ENCODE results near the gene HVCN1. TPM values are rescaled to one million over a fixed set of nuclear protein-coding genes. Genes with fewer than 3 reads are reported as not detected.
"Not testable (repeated sequence)": the region's sequence is repeated elsewhere in the genome, so short reads cannot be mapped to it uniquely, and the experiment has no call there.

HVCN1 gene
- total RNA-seq, 2 donors from 2014 or later: 3.6 to 8.5 TPM

DNA sequence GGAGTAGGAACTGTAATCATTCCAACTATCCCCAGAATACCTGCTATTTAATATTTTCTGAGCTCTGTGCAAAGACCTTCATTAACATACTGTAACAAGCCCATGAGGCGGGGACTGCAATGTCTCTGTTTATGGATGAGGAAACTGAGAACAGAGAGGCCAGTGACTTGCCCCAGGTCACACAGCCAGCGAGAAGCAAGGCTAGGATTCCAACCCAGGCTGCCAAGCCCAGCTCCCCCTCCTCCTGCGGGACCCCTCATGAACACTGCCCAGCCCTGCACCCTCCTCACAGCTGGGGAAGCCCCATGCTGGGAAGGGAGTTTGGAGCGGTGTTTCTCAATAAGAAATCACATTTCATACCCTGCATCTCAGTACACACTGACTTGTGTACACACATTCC, 10.9 kb downstream of the HVCN1 start:
- intact Hi-C loops (cut with DNase I): no loop called here

DNA sequence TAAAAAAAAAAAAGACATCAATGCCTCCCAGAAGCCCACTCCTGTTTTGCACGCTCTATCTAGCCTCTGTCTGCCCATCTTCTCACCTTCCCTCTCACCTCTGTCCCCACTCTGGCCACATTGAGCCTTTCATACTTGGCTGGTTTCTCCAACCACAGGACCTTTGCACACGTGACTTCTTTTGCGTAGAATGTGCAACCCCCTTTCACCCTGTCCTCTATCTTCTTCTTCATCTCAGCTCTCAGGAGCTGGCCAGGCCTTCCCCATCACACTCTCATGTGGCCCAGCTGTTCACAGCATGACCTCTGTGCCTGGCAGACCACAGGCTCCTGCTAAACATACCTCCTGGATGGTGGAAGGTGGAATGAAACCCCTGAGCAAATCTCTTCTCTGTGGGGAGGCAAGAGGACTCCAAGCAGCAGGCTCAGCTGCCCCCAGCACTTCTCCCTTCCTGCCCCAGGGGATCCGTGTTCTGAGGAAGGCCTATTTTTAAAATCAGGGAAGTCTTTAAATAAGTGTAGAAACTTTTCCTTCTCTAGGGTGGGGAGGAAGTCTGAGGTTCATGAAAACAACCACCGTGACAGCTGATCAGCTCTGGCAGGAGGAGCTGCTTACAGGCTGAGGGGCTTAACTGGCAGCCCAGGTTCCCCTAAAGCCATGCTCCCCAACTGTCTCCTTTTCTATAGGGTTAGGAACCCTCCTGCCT, 11.6 kb downstream of the HVCN1 start:
- intact Hi-C loops (cut with DNase I): no loop called here
- no peak for DNase-seq (ENCODE audit: low spot score)

More for the DNA sequence above, 10.9 kb downstream of the HVCN1 start:
- DNase-seq (ENCODE audit: low spot score): no peak

DNA sequence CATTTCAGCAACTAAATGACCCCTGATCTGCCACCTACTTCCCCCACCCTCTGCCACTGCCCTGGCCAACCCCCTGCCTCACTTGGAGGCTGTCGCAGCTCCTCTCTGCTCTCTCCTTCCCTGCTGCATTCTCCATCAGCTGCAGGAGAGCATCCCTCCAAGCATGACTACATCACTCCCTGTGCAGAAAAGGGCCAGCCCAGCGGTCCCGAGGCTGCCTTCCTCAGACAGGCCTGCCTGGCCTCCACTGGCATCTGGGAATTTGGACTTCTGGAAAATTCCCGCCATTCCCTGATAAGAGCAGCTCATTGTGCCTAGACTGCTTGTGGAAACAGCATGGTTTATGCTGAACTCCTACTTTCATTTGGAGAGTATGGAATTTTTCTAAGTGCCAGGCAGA, 12.7 kb downstream of the HVCN1 start:
- no peak for DNase-seq (ENCODE audit: low spot score)
- intact Hi-C loops (cut with DNase I): no loop called here

DNA sequence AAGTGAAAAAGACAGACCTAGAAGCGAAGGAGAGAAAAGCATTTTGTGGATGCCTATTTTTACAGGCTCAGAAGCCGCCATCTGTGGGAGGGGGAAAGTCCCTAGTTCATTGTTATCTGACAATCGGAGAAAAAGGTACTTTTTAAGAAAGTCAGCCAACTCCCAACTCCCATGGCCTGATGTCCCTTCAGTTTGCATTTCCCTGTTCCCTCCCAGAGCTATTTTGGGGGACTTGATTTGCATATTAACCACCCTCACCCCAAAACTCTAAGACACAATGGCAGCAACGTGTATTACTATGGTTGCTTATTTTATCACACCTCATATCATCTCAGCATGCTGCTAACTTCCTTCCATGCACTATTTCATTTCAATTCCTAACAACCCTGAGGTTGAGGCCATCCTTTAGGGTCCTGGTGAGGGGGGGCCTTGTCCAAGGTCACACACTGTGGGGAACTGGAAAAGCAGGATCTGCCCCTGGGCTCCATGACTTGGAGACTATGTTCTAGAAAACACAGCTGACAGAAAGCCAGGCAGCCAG, 18.7 kb downstream of the HVCN1 start:
- intact Hi-C loops (cut with DNase I): no loop called here
- no peak for DNase-seq (ENCODE audit: low spot score)

DNA sequence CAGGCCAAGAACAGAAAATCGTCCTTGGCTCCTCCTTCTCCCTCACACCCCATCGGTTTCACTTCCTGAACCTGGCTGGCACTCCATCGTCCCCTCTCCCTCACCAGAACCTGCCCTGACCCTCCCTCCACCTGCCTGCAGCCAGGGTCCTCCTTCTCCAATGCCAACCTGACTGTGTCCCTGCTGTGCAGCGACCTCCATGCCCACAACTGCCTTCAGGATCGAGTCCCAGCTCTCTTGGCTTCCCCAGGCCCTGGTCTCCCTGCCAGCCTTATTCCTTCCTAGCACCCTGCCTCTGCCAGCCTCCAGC, 19.8 kb downstream of the HVCN1 start:
- intact Hi-C loops (cut with DNase I): no loop called here

DNA sequence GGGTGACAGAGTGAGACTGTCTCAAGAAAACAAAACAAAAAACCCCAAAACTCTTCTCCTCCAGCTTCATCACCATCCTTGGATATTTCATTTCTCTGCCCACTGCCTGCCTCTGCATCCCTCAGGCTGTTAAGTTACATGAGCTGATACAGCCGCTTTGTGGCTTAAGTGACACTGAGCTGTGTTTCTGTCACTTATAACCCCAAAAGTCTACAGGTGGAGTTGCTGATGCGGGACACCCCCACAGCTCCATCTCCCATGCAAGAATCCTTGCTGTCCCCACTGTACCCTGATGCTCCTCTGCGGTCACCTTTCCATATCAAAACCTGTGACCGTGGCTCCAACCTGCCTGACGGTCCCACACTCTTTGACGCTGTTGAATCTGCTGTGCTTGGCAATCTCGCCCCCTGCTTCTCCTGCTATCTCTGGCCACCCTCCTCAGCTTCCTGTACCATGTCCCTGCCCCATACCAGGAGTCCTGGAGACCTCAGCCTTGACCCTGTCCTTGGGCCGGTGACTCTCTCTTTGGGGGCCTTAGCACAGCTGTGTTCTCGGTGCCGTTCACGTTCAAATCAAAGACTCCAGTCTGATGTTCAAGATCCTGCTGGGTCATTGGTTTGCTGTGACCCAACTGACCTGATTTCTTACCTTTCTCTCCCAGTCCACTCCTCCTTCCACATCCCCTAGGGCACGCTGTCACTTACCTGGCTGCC, 20.3 kb downstream of the HVCN1 start:
- intact Hi-C loops (cut with DNase I): no loop called here
- no peak for DNase-seq (ENCODE audit: low spot score)

More for the DNA sequence above, 19.8 kb downstream of the HVCN1 start:
- DNase-seq (ENCODE audit: low spot score): no peak

DNA sequence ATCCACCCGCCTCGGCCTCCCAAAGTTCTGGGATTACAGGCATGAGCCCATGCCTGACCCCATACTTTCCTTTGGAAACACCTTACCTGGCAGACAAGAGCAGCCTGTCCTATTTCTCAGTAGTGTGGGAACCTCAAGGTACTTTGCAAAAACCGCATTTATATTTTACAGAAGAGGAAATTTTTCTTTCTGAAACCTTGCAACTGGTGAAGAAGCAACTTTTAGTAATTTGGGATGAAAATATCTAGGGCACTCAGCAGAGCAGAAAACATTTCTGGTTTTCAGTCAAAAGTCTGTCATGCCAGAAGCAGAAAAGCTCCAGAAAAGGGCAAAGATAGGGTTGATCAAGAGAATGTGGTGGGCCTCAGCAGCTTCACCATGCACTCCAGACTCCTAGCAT, 21.2 kb downstream of the HVCN1 start:
- no peak for DNase-seq (ENCODE audit: low spot score)
- intact Hi-C loops (cut with DNase I): no loop called here

DNA sequence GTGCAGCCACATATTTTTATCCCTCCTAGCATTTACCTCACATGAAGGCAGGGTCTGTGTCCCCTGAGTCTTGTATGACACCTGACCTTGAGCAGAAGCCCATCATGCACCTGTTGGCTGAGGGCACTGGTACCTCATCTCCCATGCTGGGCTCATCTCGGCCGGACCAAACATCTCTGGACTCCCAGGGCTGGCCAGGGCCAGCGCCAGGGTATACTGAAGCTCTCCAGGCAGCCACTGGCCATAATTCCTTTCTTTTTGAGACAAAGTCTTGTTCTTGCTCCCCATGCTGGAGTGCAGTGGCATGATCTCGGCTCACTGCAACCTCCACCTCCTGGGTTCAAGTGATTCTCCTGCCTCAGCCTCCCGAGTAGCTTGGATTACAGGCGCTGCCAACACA, 22.0 kb downstream of the HVCN1 start:
- no peak for DNase-seq (ENCODE audit: low spot score)
- intact Hi-C loops (cut with DNase I): no loop called here

DNA sequence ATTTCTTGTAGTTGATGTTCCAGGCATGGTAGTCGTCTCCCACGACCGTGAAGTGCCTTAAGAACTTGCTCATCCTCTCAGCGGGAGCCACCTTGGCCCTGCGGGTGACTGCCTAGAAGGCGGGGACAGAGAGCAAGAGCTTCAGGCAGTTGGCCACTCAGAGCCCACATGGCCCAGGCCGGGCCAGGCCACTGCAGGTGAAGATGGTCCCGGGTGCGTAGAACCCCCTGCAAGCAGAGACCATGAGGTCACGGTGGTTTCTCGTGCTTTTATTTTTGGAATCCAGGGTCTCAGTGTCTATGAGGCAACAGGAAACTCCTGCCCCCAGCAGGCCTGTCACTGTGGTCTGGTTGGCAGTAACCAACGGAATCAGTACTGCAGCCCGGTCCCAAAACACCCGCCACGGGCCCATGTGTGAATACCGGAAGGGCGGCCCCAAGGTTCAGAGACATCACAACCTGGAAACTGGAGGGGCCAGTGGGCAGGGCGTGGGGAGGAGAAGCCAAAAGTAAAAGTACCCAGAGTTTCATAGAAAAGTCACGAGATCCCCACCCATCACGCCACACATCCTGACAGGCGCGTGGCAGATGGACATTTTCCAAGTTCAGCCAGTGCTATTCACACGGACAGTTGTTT, 27.5 kb downstream of the HVCN1 start:
- intact Hi-C loops (cut with DNase I): no loop called here
- DNase-seq (ENCODE audit: low spot score): no peak

DNA sequence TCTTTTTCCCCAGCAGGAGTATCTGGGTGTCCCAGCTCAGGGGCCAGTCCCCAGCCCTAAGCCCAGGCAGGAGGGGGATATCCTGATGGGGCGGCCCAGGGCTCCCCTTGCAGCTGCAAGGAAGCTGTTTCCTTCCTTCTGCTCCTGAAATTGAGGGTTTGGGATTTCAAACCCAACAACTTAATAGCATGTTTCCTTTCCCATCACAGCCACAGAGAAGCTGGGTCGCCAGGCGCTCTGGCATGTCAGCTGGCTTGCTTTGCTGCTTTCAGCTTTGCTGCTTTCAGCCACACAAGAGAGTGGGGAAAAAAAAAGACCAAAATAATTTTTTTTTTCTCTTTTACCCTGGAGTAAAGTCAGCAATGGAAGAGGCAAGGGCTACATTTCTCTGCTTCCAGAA, 30.0 kb downstream of the HVCN1 start:
- no peak for DNase-seq (ENCODE audit: low spot score)
- intact Hi-C loops (cut with DNase I): no loop called here

DNA sequence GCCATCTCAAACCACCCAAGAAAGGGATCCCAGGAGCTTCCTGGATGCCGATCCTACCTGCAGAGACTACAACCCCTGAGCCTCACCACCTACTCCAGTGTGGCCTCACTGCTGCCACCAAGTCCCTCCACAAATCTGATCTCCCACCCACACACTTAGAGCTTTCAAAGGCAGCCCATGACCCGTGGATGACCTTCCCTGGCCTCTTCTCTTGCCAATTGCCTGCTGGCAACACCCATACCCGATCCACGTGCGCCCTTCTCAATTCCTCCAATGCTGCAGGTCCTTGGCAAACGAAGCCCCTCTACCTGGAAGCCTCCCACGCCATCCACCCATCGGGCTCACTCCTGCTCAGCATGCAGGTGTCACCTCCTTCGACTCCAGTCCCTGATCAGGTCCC, 30.7 kb downstream of the HVCN1 start:
- intact Hi-C loops (cut with DNase I): no loop called here
- no peak for DNase-seq (ENCODE audit: low spot score)

DNA sequence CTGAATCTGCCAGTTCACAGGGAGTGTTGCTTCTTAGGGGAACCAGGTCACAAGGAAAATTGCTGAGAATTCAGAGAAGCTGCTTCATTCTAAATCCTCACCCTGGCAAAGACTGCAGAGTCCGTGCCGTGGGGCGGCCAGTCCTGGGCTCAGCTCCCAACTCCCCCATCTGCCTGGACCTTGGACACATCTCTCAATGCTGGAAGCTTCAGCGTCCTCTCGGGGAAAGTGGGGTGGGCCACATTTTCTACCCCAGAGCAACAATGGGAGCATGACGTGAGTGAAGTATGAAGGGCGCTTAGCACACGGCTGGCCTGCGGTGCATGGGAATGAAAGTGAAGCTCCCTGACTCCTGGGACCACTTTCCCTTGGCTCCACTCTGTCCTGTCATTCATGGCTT, 31.2 kb downstream of the HVCN1 start:
- DNase-seq (ENCODE audit: low spot score): no peak
- intact Hi-C loops (cut with DNase I): no loop called here

DNA sequence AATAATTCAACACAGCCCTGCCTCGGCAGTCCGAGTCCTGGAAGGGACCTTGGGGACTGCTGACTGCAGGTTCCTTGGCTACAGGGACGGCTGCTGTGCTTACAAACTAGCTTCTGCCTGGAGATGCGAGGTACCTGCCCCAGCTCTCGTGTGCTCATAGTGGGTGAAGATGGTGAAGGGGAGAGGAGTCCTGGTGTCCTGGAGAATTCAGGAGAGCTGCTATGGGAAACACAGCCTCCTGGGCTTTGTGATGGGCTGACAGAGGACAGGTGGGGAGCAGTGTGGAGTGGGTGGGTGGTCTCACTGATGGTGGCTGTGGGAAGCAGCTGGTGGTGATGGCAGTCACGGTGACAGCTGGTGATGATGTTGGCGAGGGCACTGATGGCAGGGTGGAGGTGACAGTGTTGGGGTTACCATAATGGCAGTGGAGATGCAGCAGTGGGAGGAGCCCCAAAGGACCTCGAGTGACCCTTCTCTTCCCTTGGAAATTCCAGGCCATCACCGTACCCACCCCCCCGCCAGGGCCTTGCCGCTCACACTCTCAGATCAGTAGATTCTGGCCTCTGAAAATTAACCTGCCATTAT, 32.8 kb downstream of the HVCN1 start:
- intact Hi-C loops (cut with DNase I): no loop called here
- no peak for DNase-seq (ENCODE audit: low spot score)

DNA sequence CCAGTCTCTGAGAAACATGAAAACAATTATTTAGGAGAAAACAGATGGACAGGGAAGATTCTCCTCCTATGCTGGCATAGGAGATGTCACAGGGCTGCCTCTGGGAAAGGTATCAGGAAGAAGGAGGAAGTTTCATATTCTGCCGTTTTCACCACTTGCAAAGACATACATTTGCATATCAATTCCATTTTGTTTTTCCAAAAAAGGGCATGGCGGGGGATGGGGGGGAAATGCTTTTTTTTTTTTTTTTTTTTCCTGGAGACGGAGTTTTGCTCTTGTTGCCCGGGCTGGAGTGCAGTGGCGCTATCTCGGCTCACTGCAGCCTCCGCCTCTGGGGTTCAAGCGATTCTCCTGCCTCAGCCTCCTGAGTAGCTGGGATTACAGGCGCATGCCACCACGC, 34.7 kb downstream of the HVCN1 start:
- DNase-seq (ENCODE audit: low spot score); intact Hi-C loops (cut with DNase I): not testable (repeated sequence)

DNA sequence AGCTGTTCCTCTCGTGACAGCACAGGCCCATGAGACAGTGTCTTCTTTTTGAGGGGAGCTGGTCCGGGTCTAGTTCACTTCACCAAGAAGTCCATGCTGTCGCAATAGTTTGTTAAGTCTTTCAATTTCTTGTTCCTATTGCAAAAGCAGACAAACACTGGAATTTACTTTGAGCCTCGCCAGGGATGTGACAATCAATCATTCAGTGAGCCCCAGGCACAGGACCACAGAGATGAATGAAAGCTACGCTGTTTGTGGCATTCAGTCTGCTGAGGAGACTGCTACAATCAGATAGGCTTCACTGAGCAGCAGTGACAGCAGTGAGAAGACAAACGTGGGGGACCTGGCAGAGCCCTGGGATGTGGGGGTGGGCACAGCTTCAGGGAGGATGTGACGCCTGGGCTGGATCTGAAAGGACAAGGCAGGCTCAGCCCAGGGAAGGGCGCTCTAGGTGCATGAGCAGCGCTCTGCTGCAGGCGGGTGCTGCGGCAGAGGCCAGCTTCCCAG, 39.5 kb downstream of the HVCN1 start:
- intact Hi-C loops (cut with DNase I): no loop called here
- no peak for DNase-seq (ENCODE audit: low spot score)

DNA sequence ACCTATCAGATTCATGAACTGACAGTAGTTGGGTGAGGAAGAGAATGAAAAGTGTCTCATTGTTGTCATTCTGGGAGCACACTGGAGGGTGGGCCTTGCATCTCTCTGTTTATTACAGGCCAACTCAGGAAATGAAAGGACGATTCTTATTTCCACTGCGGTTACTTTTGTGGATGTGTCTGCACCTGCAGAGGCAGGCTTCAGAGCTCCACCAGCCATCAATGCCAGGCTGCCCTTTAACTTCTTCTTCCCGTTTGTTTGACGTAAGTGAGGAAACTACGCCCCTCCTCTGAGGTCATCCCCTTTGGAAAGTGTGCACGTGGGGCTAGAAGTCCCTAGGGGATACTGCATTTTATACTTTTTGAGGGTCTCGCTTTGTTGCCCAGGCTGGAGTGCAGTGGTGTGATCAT, 41.3 kb downstream of the HVCN1 start:
- DNase-seq (ENCODE audit: low spot score): no peak
- intact Hi-C loops (cut with DNase I): no loop called here

DNA sequence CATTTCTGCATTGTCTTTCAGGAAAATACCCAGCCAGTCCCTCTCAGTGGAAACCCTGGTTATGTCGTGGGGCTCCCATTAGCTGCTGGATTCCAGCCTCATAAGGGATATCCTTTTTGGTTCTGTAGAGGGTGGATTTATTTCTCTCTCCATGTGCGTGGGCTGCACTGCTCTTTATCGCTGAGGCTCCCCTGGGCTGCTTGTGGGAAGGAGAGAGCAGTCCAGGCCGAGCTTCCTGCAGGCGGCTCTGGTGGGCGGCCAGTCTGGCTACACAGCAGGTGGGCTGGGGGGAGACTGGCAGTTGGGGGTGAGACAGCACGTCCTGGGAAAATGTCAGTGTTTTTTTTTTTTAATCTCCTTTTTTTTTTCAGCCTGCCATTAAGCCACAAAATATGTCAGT, 47.4 kb downstream of the HVCN1 start:
- DNase-seq (ENCODE audit: low spot score): no peak
- intact Hi-C loops (cut with DNase I): no loop called here

DNA sequence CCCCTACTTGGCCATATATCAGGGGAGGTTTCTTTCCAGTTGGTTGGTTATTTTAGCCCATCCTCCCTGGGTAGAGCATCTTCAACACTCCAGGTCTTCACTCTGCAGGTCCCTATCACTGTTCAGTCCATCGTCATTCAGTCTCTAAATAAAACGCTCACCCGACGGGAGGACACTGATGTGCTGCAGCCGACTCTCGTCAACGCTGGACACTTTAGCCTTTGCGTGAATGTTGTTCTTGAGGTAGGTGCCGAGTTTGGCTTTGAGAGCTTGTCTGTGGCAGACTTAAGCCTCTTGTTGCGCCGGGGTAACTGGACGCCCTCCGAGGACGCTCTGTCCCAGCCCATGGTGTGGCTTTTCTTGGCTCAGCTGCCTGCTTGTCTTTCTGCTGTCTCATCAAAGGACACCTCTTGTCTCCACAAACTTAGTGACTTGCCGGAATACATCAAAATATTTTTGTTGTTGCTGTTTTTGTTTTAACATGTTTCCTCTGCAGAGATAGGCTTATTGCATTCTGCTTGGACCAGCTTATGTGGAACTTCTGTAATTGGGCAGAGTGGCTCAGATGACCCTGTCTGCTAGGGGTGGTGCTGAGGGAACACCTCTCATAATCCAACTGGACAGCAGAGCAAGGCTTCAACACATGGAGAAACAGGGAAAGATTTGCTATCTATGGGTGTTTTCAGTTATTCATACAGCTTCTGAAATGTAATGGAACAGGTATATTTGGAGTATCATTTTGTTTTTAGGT, 48.5 kb downstream of the HVCN1 start:
- intact Hi-C loops (cut with DNase I): no loop called here
- no peak for DNase-seq (ENCODE audit: low spot score)

DNA sequence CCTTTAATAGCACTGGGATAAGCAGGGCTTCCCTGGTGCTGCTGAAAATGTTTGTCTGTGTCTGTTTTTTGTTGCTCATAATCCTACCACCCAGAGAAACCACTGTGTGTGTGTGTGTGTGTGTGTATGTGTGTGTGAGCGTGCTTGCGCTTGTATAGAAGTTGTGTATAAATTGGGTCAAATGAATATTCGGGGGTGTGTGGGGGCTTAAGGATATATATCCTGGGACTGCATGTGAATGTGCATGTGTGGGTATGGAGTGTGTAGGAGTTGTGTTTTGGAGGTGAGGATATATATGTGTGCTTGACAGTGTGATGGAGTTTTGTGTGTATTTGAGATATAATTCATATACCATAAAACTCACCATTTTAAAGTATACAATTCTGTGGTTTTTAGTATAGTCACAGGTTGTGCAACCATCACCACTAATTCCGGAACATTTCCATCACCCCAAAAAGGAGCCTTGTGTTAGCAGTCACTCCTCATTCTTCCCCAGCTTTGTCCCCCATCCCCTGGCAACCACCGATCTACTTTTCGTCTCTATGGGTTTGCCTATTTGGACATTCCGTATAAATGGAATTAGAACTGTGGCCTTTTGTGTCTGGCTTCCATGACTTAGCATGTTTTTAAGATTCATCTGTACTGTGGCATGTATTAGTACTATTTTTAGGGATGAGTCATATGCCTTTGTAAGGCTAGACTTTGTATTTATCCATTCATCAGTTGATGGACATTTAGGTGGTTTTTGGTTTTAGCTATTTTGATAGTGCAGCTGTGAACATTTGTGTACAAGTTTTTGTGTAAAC, 49.4 kb downstream of the HVCN1 start:
- DNase-seq (ENCODE audit: low spot score): no peak
- intact Hi-C loops (cut with DNase I): no loop called here

Data from posterior vena cava (tissue), 2 donors.